ENCODE measurements around the gene UBQLNL.

DNA sequence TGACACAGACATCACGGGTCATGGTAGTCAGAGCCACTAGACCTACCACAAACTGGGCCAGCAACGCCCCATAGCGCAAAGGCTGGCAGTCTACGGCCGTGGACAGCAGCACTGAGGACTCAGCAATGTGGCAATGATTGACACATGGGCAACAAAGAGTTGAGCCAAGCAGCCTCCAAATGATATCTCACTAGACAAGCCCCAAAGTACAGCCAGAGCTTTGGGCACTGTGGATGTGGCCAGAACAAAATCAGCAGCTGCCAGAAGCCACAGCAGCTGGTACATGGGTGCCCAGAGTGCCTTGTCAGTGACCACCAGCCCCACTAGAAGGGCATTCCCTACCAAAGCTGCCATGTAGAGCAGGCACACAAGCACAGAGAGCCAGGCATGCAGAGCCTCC lies 11.2 kb upstream of the UBQLNL start:
- TF ChIP-seq, protein P1, sequence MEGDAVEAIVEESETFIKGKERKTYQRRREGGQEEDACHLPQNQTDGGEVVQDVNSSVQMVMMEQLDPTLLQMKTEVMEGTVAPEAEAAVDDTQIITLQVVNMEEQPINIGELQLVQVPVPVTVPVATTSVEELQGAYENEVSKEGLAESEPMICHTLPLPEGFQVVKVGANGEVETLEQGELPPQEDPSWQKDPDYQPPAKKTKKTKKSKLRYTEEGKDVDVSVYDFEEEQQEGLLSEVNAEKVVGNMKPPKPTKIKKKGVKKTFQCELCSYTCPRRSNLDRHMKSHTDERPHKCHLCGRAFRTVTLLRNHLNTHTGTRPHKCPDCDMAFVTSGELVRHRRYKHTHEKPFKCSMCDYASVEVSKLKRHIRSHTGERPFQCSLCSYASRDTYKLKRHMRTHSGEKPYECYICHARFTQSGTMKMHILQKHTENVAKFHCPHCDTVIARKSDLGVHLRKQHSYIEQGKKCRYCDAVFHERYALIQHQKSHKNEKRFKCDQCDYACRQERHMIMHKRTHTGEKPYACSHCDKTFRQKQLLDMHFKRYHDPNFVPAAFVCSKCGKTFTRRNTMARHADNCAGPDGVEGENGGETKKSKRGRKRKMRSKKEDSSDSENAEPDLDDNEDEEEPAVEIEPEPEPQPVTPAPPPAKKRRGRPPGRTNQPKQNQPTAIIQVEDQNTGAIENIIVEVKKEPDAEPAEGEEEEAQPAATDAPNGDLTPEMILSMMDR (optimal IDR thresholded peaks at IDR 0.05 in 1 of 3, IDR thresholded peaks at IDR 0.05 in 1 of 3, conservative IDR thresholded peaks at IDR 0.05 in 1 of 3; ENCODE audit: extremely low read depth in 1 of 3, insufficient read depth in 2 of 3, low read length in 3 of 3): no peak
- no peak for TF ChIP-seq EZH2 (IDR thresholded peaks at IDR 0.05; ENCODE audit: low read length)

All from keratinocyte (primary cell).